DOHH2 (cell line): Measurements from ENCODE around the gene C1QL3.

Experiments
- CTCF ChIP-seq: fragments of 200-600 bp; sonication (generic); IDR thresholded peaks from one replicate; pipeline ENCODE4 v1.5.1; 2014; ENCODE audit warnings: antibody characterized with exemption, mild to moderate bottlenecking, low read depth, low read length; ENCODE audit not compliant: poor library complexity, severe bottlenecking
- EZH2phosphoT487 ChIP-seq: fragments of 200-600 bp; sonication (generic); IDR thresholded peaks from 2 replicates; pipeline ENCODE4 v1.6.1; 2017; ENCODE audit warnings: borderline replicate concordance, mild to moderate bottlenecking, antibody characterized with exemption, low read length, moderate library complexity, mixed read lengths

- TF ChIP-seq CTCF (no peak), EZH2phosphoT487 (no peak)
Measured at GRCh38 chr10:16491933-16492332, 29.7 kb downstream of the C1QL3 start.
